GM12892 (cell line): ENCODE data around the gene NEK5.

Source experiments
- POLR2A ChIP-seq: IDR thresholded peaks from 2 replicates; pipeline ENCODE4 v1.6.1; 2011; ENCODE audit warnings: low read depth, low read length, control low read depth
- POLR2AphosphoS5 ChIP-seq: IDR thresholded peaks from 2 replicates; pipeline ENCODE4 v1.6.1; 2011; ENCODE audit warnings: low read depth, low read length, control low read depth
- TAF1 ChIP-seq: IDR thresholded peaks from 2 replicates; pipeline ENCODE4 v1.6.1; 2011; ENCODE audit warnings: low read depth, mild to moderate bottlenecking, control low read depth, low read length, borderline replicate concordance

DNA sequence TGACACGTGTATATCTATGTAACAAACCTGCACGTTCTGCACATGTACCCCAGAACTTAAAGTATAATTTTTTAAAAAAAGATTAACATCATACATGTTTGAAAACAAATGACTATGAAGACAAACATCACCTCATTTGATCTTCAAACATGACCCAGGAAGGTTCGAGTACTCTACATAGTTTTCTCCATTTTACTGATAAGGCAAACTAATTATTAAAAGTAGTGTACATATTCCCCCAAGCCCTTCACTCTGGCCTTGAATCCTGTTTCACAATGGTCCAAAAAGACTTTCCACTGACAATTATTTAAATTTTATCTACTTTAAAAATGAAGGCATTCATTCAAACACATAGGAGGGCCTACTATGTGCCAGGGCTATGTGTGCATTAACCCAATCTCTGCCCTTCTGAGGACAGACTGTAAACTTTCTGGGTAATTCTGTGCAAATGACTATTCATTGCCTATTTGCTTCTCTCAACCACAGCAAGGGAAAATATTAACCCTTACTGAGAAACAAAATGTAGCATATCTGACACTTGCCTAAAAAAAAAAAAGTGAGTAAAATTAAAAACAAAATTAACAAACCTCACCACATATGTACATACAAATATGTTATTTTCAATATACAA, 139.8 kb downstream of the NEK5 start:
- TF ChIP-seq POLR2AphosphoS5 (no peak), POLR2A (no peak), TAF1 (no peak)
